Left hindlimb (tissue), 1 donor: ENCODE measurements around the gene SDC3.
"Not testable (repeated sequence)": the region's sequence is repeated elsewhere in the genome, so short reads cannot be mapped to it uniquely, and the experiment has no call there.

Experiments used
- DNase-seq: peaks from one replicate; pipeline ENCODE4 v3.0.0-alpha.2; 2018

SDC3 gene, protein sequence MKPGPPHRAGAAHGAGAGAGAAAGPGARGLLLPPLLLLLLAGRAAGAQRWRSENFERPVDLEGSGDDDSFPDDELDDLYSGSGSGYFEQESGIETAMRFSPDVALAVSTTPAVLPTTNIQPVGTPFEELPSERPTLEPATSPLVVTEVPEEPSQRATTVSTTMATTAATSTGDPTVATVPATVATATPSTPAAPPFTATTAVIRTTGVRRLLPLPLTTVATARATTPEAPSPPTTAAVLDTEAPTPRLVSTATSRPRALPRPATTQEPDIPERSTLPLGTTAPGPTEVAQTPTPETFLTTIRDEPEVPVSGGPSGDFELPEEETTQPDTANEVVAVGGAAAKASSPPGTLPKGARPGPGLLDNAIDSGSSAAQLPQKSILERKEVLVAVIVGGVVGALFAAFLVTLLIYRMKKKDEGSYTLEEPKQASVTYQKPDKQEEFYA

DNA sequence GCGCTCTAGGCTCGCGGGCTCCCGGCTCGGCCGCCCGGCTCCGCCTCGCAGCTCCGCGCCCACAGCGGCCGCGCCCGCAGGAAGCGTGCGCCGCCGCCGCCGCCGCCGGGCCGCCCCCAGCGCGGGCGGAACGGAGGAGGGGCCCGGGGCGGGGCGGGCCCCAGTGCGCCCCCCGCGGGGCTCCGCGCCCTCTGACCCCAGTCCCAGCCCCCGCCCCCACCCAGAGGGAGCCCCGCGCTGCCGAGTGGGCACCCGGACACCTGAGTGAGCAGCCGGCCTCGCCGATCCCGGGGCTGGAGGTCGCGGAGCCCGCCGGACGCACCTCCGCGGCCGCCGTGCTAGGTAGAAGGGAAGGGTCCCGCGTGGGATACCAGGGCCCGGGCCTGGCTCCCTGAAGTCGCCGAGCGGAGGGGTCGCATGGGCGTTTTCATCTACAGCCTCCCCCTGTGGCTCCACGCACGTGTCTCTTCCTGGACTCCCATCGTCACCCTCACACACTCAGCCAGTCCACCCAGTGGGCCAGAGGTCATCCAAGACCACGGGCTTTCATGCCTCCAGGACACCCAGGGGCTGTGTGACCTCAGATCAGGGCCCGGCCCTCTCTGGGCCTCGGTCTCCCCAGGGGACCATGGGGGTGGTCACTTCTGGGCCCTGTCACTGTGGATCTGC, at the start of gene SDC3:
Gene SDC3 (minus strand): TSS at position 63 of the 669 bp plus-strand sequence. CDS start 172 bp downstream, outside the sequence.
- peak; percentile 41 for DNase-seq

DNA sequence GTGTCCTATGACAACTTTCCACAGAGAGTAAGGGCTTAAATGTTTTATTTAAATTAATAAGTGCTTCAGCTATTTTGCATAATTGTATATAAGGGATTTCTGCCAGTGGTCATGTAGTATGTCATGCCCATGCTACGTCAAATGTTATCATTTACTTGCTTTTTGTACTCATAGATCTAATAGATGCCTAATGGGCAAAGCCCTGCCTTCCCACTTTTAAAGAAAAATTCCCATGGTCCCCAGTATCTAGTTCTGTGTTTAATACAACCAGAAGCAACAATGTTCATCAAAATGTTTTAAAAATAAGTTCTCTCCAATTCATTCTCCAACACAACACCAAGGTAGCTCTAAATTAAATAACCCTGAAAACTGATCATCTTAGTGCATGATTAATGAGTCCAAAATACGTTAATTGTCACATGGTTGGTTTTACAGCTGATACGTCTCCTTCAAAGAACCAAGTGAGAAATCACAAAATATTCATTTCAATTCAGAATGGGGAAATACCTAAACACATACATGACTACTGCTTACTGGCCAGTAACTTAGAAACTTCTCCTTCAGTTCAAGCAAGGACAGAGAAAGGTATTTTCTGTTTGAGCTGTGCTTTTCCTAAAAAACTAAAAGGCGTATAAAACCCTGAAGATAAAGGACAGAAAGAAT, 49.1 kb upstream of the SDC3 start:
- DNase-seq: no peak

DNA sequence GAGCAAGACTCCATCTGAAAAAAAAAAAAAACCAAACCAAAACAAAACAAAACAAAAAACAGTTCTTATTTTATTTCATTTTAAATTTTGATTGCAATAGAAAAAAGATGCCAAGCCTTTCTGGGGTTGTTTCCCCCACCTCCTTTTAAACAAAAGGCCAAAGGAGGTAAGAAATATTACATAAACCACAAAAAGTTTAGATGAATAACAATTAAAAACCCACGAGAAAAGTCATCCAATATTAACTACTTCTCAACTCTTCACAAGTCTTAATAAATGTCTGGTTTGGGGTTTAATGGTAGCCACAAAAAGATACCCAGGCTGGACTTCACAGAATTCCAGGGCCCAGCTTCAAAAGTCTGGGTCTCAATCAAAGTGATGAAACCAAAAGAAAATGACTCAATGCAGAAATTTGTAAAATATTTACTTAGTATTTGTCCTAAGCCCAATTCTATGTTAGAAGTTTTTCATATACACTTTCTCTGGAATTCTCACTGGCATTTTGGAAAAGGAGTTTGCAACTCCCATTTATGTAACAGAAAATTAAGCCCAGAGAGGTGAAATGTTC, 47.0 kb upstream of the SDC3 start:
- no peak for DNase-seq

DNA sequence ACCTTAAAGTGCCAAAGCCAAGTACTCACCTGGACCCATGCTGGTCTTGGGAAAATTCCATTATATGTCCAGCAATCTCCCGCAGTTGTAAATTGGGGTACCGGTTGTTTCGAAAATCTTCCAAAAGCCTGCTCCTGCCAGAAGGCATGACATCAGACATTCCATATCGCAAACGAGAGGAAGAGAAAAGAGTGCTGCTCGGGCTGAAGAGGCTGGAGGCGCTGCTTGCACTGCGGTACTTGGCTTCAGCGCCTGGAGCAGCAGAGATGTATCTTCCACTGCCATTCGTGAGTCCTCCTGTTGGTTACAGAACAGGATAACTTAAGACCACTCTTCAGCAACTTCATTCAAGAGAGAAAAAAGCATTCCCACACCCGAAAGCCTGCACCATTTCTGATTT, 45.1 kb upstream of the SDC3 start:
- no peak for DNase-seq

DNA sequence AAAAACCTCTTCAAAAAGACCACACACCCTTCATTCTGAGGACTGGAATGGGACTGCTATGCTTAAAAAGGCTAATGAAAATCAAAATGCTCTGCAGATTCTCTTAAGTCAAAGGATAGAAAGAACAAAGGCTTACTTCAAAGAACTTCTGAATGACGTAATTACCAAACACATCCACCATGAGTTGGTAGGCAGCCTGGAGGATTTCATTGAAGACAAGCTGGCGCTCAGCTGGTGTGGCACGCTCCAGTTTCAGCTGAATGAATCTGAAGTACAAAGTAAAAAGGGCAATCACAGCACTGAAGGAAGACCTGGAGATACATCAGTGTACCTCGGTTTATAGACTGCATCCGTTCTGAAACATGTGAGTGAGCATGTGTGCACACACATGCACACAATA, 43.5 kb upstream of the SDC3 start:
- no peak for DNase-seq

DNA sequence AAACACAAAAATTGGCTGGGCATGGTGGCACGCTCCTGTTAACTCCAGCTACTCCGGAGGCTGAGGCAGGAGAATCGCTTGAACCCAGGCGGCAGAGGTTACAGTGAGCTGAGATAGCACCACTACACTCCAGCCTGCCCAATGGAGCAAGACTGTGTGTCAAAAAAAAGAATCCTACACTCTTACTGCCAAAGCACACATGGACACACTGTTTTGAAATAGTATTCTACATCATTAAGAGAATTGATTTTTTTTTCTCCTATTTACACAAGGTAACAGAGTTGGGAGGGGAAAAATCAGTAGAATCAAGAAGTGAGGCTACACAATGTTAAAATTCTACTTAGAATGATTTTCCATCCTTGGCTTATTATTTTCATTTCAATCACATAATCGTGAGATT, 42.1 kb upstream of the SDC3 start:
- DNase-seq: no peak

DNA sequence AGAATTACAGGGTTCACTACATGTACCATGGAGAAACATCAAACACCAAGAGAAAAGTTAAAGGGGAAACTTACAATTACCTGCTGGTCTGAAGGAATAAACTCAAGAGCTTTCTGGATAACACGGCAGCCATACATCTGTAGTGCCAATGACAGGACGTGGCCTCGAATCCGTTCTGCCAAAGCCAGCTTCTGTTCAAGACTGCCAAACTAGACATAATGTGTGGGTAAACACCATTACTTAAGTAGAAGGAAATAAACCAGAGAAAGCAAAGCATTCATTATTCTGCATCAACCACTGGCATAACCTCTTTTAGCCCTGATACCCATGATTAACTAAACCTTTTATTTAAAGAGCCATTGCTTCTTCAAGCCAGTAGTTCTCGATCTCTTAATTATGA, 41.5 kb upstream of the SDC3 start:
- DNase-seq: no peak

DNA sequence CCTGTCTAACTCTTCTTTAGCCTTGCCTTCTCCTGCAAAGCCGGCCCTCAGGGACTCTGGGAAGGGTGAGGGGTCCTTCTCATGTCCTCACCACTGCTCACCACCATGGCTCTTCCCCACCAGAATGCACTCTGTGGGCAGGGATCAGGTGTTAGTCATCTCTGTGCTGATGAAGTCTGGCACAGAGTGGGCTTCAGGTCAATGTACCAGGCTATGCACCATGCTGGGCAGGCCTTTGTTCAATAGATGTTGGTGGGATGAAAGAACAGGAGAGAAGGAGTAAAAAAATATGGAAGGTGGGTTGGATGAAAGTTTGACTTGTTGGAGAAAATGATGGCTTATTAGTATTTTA, 40.9 kb upstream of the SDC3 start:
- not testable (repeated sequence) for DNase-seq

DNA sequence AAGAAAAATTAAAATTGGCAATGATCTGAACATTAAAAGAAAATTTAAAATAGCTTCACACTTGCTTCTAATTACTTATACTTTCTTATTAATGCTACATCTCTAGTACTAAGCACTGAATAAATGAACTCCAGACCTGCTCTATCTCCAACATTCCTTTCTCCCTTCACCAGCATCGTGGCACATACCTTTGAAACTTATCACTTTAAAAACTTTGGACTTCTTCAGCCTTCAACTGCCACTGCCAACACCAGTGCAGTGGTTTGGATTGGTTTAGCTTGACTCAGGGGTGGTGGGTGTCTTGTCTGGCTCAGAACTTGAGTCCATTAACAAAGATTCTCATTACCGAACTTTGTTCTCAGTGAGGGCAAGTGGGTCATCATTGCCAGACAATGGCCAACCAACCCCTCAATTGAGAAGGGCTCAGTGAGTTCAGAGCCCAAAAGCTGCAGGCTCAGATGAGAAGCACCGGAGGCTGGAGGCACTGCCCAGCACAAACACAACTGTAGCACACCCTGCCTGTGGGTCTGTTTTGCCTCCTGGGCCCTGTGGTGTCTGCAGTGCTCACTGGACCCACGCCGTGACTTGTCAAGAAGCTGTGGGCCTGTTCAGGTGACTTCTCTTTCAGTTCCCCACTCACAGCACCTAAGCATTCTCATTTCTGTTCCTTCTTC, 40.4 kb upstream of the SDC3 start:
- not testable (repeated sequence) for DNase-seq

DNA sequence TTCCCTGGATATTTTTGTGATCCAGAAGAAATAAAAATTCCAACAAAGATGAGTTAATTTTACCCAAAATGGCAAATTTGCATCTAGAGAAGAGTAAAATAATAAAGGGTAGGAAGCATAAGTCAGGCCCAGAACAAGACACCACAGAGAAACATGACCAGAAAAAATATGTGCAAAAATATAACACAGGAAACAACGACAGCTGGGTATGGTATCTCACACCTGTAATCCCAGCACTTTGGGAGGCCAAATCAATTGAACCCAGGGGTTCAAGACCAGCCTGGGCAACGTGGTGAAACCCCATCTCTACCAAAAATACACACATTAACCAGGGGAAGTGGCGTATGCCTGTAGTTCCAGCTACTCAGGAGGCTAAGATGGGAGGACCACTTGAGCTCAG, 39.7 kb upstream of the SDC3 start:
- no peak for DNase-seq

DNA sequence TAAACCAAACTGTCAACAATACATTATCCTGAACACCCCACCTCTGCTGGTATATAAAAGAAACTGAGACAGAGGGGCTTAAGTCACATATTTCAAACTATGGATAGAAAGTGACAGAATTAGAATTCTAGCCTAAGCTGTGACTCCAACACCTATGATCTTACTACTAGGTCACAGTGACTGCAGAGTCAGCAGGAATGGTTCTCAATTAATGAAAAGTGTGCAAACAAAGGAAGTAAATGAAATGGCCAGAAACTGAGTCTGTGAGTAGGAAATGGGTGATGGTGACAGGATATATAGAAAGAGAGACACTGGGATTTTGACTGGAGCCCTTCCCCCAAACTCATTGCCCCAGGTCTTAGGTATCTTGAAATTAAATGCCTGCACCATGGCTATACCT, 38.7 kb upstream of the SDC3 start:
- DNase-seq: no peak

DNA sequence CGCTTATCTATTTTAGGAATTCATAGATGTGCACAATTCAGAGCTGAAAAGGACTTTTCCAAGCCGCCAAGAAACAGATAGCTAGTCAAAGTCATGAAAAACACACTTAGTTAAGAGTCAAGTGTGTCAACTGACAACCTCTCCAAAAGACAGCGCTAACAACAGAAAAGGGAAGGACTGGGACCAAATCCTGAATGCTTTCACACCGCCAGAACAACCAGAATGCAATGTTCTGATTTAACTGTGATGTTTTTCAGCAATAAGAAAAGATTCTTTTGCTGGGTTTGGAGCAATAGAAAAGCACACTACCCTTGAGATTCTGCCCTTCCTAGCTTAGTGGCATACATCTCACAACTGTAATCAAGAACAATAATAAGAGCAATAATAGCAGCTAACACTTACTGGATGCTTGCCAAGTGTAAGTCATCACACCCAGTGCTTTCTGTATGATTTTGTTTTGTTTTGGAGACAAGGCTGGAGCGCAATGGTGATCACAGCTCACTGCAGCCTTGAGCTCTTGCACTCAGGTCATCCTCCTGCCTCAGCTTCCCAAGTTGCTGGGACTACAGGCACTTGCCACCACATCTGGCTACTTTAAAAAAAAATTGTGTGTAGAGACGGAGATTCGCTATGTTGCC, 33.9 kb upstream of the SDC3 start:
- DNase-seq: no peak

DNA sequence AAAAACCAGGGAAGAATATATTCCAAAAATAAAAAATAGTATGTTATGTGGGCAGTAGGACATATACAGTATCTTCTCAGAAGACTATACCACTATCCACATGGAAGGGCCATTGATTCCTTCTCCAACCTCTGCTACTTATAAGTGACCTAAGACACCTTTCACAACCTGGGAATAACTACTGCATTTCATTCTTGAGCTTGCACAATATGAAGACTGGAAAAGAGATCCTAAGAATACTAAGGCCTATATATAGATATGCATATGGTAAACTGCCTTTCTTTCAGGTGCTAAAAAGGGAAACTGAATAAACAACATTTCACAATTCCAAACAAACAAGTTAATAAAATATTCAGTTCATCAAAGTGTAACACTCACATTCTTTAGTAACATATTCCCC, 32.0 kb upstream of the SDC3 start:
- DNase-seq: no peak

DNA sequence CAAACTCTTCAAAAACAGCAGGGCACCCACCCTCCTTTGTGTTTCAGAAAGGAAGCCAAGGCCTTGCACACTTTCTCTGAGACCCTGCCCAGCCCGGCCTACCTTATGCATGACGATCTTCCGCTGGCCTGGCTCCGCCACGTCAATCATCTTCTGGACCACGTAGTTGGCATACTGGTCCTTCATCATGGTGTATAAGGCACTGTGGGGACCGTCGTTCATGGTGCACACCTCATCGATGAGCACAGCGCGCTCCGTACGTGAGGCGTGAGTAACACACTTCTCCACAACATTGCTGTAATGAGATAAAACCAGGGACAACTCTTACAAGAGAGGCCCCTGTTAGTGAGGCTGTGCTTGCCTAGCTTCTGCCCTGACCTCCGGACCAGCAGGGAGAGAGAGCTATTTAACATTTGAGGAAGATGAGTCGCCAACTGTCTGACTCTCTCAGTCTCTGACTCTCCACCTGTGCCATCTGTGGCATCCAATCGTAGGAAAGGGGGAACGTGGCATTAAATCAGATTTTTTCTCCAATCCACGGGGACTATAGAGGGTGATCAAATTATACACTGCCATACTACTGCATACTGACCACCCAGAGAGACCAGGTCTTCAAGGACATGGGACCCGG, 28.1 kb upstream of the SDC3 start:
- no peak for DNase-seq

DNA sequence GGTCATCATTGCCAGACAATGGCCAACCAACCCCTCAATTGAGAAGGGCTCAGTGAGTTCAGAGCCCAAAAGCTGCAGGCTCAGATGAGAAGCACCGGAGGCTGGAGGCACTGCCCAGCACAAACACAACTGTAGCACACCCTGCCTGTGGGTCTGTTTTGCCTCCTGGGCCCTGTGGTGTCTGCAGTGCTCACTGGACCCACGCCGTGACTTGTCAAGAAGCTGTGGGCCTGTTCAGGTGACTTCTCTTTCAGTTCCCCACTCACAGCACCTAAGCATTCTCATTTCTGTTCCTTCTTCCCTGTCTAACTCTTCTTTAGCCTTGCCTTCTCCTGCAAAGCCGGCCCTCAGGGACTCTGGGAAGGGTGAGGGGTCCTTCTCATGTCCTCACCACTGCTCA, 27.2 kb upstream of the SDC3 start:
- not testable (repeated sequence) for DNase-seq

DNA sequence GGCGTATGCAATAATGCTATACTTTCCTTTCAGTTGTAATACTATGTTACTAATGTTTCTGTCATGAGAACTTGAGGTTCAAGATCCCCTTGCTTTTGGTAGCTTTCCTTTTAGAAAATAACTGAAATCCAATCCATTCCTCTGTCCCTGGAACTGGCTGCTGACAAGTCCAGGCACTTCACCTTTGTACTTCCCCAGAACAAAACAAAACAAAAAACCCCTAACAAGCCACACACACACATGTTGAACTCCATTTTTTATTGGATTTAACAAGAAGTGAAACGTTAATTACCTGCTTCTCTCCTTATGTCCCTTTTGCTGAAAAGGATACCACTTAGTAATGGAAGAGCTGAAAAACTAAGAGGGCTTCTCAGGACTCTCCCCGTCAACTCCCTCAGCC, 26.1 kb upstream of the SDC3 start:
- no peak for DNase-seq

DNA sequence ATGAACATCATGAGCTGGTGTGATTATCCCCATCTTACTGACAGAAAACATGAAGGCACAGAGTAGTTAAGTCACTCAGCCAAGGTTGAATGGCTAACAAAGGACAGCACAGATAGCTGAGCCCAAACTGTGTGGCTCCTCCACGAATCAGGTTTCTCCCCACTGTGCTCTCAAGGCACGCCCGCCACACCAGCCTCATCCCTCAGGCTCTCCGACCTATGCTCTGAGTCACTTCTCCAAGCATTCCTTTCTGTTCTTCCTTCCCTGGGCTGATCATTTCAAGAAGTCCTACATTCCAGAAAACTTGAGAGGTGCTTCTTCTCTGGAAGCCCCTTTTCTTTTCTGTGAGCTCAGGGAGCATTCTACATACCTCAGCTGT, 25.3 kb upstream of the SDC3 start:
- DNase-seq: no peak

DNA sequence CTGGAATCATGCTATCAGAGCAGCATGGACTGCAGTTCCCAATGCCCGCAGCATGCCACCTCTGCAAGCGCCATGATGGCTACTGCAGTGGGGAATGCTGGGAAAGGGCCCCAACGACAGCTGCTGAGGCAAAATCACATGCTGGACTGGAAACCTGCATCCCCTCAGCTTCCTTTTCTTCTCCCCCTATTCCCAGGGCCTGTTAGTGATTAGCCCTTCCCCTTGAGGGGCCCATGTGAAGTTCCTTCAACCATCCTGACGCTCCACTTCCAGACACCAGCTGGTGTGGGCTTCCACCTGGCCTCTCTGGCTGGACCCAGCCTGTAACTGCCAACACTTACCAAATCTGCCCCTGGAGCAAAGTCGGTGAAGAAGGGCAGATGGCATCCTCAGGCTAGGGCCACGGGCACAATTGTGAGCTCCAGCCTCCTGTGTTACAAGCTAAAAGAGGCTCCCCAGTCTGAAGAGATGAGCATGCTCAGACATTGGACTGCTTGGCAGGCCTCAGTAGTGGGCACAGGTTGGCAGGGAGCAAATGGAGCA, 22.1 kb upstream of the SDC3 start:
- no peak for DNase-seq

DNA sequence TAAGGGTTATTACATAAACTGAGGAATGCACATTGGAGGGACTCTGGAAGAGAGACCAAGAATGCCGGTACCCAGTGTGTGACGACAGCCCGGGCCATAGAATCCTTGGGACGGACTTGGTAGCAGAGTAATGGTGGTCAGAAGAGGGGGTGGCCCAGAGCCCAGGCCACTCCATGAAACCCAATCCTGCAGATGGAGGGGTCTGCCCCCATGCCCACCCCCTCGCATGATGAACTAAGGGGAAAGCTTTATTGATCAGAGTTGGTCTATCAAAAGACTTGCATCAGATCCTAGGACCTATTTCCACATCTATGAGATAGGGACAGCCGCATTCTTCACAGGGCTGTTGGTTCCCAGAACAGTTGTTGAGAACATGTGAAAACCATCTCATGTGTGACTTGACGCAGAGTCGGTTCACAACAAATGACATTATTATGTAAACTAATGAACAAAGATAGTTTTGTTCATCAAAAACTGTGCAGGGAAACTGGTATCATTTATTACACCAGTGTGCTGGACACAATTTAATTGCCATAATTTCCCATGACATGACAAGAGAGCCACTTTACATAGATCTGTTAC, 21.5 kb upstream of the SDC3 start:
- DNase-seq: no peak

DNA sequence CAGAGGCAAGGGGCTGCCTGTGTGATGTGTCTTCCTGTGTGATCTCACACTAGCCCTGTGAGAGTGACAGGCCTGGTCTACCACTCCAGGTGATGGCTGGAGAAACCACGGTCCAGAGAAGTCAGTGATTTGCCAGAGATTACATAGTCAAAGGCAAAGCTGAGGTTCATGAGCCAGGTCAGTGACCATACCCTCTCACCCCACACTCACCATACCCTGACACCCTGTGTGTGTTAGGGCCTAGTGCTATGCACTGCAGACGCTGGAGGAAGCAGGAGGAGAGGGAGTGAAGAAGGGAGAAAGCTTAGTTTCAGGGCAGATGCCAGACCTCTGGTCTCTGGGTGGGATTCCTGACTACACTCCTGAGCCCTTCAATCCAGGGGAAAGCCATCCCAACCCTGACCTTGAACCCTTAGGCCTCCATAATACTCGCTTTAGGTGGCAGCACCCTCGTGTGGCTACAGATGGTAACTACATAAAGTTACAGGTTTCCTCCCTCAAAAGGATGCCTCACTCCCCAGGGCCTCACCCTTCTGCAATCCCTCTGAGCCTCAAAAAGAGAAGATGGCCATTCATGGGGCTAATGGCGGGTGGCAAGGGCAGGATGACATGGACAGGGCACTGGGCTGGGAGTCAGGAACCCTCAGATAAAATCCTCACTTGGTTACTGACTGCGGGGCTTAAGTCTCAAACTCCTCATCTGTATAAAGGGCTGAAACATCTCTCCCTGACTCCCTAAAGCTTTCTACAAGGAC, 20.8 kb upstream of the SDC3 start:
- DNase-seq: peak; percentile 28

DNA sequence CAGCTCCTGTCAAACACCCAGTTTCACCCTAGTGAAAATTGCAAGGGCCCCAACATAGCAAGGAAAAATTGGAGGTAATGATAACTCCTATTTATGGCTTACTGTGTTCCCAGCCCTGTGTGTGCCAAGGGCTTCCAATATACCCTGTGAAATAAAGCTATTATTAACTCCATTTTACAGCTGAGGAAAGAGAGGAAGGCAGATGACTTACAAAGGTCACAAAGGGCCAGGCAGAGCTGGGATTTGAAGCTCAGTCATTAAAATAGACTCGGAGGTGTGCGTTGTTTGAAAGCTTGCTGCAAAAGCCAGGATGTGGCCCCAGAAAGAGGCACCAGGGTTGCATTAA, 20.2 kb upstream of the SDC3 start:
- no peak for DNase-seq
